GM23248 (cell line): ENCODE measurements around the gene CAMK2B. TPM values are rescaled to one million over a fixed set of nuclear protein-coding genes. Genes with fewer than 3 reads are reported as not detected.

Source experiments
- DNase-seq: peaks from one replicate; pipeline ENCODE4 v3.0.0-alpha.2; 2015
- H2AFZ ChIP-seq: fragments of 200-600 bp; sonication (generic); 2 replicates; pipeline ENCODE4 v1.6.1; 2016; ENCODE audit warnings: antibody characterized with exemption
- H3F3A ChIP-seq: fragments of 200-600 bp; sonication (generic); 2 replicates; pipeline ENCODE4 v1.6.1; 2016; ENCODE audit warnings: mild to moderate bottlenecking, antibody characterized with exemption, mixed run types; ENCODE audit not compliant: insufficient read depth
- H3K27ac ChIP-seq: fragments of 200-600 bp; sonication (generic); 2 replicates; pipeline ENCODE4 v1.5.1; 2016; ENCODE audit warnings: mild to moderate bottlenecking
- H3K27me3 ChIP-seq: fragments of 200-600 bp; sonication (generic); replicated peaks from 2 replicates; pipeline ENCODE4 v1.6.1; 2016; ENCODE audit warnings: mild to moderate bottlenecking; ENCODE audit not compliant: insufficient read depth
- H3K36me3 ChIP-seq: fragments of 200-600 bp; sonication (generic); 2 replicates; pipeline ENCODE4 v1.6.1; 2016; ENCODE audit warnings: low read depth, mild to moderate bottlenecking
- H3K4me1 ChIP-seq: fragments of 200-600 bp; sonication (generic); 2 replicates; pipeline ENCODE4 v1.6.1; 2016; ENCODE audit warnings: mild to moderate bottlenecking; ENCODE audit not compliant: insufficient read depth
- H3K4me2 ChIP-seq: fragments of 200-600 bp; sonication (generic); one replicate; pipeline ENCODE4 v1.6.1; 2016; ENCODE audit warnings: mild to moderate bottlenecking; ENCODE audit not compliant: unreplicated experiment
- H3K4me3 ChIP-seq: fragments of 200-600 bp; sonication (generic); 2 replicates; pipeline ENCODE4 v1.5.1; 2016; ENCODE audit warnings: mild to moderate bottlenecking
- H3K79me2 ChIP-seq: fragments of 200-600 bp; sonication (generic); 2 replicates; pipeline ENCODE4 v1.6.1; 2016; ENCODE audit warnings: mild to moderate bottlenecking; ENCODE audit not compliant: insufficient read depth
- H3K9ac ChIP-seq: fragments of 200-600 bp; sonication (generic); 2 replicates; pipeline ENCODE4 v1.6.1; 2016; ENCODE audit warnings: mild to moderate bottlenecking
- H3K9me2 ChIP-seq: fragments of 200-600 bp; sonication (generic); 2 replicates; pipeline ENCODE4 v1.6.1; 2016; ENCODE audit warnings: mixed run types, mild to moderate bottlenecking, moderate library complexity; ENCODE audit not compliant: insufficient read depth
- H3K9me3 ChIP-seq: fragments of 200-600 bp; sonication (generic); one replicate; pipeline ENCODE4 v1.6.1; 2017; ENCODE audit warnings: low read depth
- H4K20me1 ChIP-seq: fragments of 200-600 bp; sonication (generic); 2 replicates; pipeline ENCODE4 v1.6.0; 2016; ENCODE audit not compliant: insufficient read depth
- EZH2 ChIP-seq: fragments of 200-600 bp; sonication (generic); IDR thresholded peaks from 2 replicates; pipeline ENCODE4 v1.6.1; 2018; ENCODE audit warnings: antibody characterized with exemption, mild to moderate bottlenecking; ENCODE audit not compliant: insufficient read depth, poor library complexity, severe bottlenecking
- EZH2phosphoT487 ChIP-seq: fragments of 200-600 bp; sonication (generic); IDR thresholded peaks from 2 replicates; pipeline ENCODE4 v1.6.1; 2018; ENCODE audit warnings: antibody characterized with exemption, moderate library complexity, mild to moderate bottlenecking, low read depth; ENCODE audit not compliant: insufficient read depth
- WGBS, 2 experiments: methylation state at CpG; one replicate each; pipeline ENCODE4 v1.1.6; 2015 to 2017; ENCODE audit warnings: low lambda C conversion rate in 2 of 2, low coverage in 1 of 2; ENCODE audit errors: missing lambda C conversion rate in 2 of 2; 5-methylcytosine and 5-hydroxymethylcytosine counted together
- in situ Hi-C: fragments of 300-500 bp; cut with MboI; formaldehyde crosslinking; loops from 2 replicates; pipeline ENCODE4 v1.15.0; 2020
- polyA plus RNA-seq: library from polyadenylated mRNA; unstranded; fragments of >200 nt; fragmentation: Nextera tagmentation; extraction: Ambion mirVana; gene quantifications from 2 replicates; pipeline ENCODE4 v1.2.1, GENCODE V29; 2016
- total RNA-seq: library from RNA; depleted of rRNA; stranded (reverse); fragments of >200 nt; shearing (Covaris generic); gene quantifications from 2 replicates; pipeline ENCODE4 v1.2.3, GENCODE V29; 2014

Gene CAMK2B
- total and polyA plus RNA-seq, 2 experiments from 2014 or later = 0.78 to 2.5 TPM

GRCh38 chr7:44321796-44322195 lies 3.6 kb downstream of the CAMK2B start:
- Histone ChIP-seq H3K27me3 (peaks cover 17% of the 10 kb centered on the region), H3K9ac (no peak overlapping the region), H3K36me3 (no peaks in the 10 kb centered on the region), H3K9me3 (no peaks in the 10 kb centered on the region), H2AFZ (no peak overlapping the region), H3K4me3 (no peak overlapping the region), H3F3A (no peaks in the 10 kb centered on the region), H3K4me1 (no peaks in the 10 kb centered on the region), H3K27ac (no peak overlapping the region), H3K4me2 (no peak overlapping the region), H3K79me2 (no peaks in the 10 kb centered on the region), H3K9me2 (no peaks in the 10 kb centered on the region), H4K20me1 (no peaks in the 10 kb centered on the region)
- WGBS, 2 experiments = 69 to 75% methylated on average over 18 of the region's 18 CpGs
- TF ChIP-seq EZH2 (no peak), EZH2phosphoT487 (no peak)
- no peak for DNase-seq
- in situ Hi-C loops = no loop called here

- in situ Hi-C loops = no loop called here
- H4K20me1 ChIP-seq = no peaks in the 10 kb centered on the region
- H3K79me2 ChIP-seq = no peaks in the 10 kb centered on the region
- TF ChIP-seq EZH2 (no peak), EZH2phosphoT487 (no peak)
- H3K4me3 ChIP-seq = no peak overlapping the region
- no peaks in the 10 kb centered on the region for H3K36me3 ChIP-seq
- H3K9me2 ChIP-seq = no peaks in the 10 kb centered on the region
- 72 to 79% methylated on average over 15 of the region's 15 CpGs for WGBS, 2 experiments
- H3K27ac ChIP-seq = no peak overlapping the region
- H3K9me3 ChIP-seq = no peaks in the 10 kb centered on the region
- H3K27me3 ChIP-seq = peaks cover 10% of the 10 kb centered on the region
- H2AFZ ChIP-seq = no peak overlapping the region
- H3F3A ChIP-seq = no peaks in the 10 kb centered on the region
- H3K4me1 ChIP-seq = no peaks in the 10 kb centered on the region
- H3K9ac ChIP-seq = no peak overlapping the region
- H3K4me2 ChIP-seq = no peak overlapping the region
- no peak for DNase-seq
Measured at GRCh38 chr7:44320794-44321371, 4.5 kb downstream of the CAMK2B start.

GRCh38 chr7:44320141-44320540 lies 5.3 kb downstream of the CAMK2B start:
- Histone ChIP-seq H3K9me2 (no peaks in the 10 kb centered on the region), H3K4me2 (no peak overlapping the region), H3K9me3 (no peaks in the 10 kb centered on the region), H3K79me2 (no peaks in the 10 kb centered on the region), H3K9ac (no peak overlapping the region), H4K20me1 (no peaks in the 10 kb centered on the region), H3K36me3 (no peaks in the 10 kb centered on the region), H3K4me3 (no peak overlapping the region), H3F3A (no peaks in the 10 kb centered on the region), H3K27ac (no peak overlapping the region), H3K4me1 (no peaks in the 10 kb centered on the region), H2AFZ (no peak overlapping the region), H3K27me3 (peaks cover 10% of the 10 kb centered on the region)
- WGBS, 2 experiments = 94 to 95% methylated on average over 5 of the region's 5 CpGs
- in situ Hi-C loops = no loop called here
- DNase-seq = no peak
- no peak for TF ChIP-seq EZH2phosphoT487
- TF ChIP-seq EZH2 = no peak

DNA sequence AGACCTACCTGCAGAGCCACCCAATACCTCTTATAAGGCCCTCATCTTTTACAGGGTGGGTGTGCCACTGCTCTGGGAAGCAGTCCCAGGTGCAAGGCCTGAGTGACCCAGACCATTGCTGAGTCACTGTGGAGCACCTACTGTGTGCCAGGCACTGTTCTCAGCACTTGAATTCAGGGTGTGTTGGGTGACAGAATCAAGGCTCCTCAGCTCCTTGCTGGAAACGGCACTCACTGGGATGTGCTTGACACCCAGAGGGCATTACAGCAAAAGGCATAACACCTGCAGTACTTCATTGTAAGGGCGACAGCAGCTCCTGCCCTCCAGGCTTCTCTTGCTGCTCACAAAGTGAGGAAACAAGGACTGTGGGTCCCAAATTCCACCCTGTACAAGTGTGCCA lies 7.1 kb downstream of the CAMK2B start:
- H3K27me3 ChIP-seq = no peaks in the 10 kb centered on the region
- DNase-seq = no peak
- H3K9ac ChIP-seq = no peak overlapping the region
- no peaks in the 10 kb centered on the region for H3K4me1 ChIP-seq
- no peaks in the 10 kb centered on the region for H3K79me2 ChIP-seq
- H3K36me3 ChIP-seq = no peaks in the 10 kb centered on the region
- in situ Hi-C loops = no loop called here
- TF ChIP-seq EZH2phosphoT487 (no peak), EZH2 (no peak)
- WGBS, 2 experiments = 51 to 65% methylated on average over 2 of the region's 2 CpGs
- no peaks in the 10 kb centered on the region for H4K20me1 ChIP-seq
- H3K27ac ChIP-seq = no peak overlapping the region
- H3K9me3 ChIP-seq = no peaks in the 10 kb centered on the region
- H3K9me2 ChIP-seq = no peaks in the 10 kb centered on the region
- H3F3A ChIP-seq = no peaks in the 10 kb centered on the region
- H3K4me2 ChIP-seq = no peak overlapping the region
- H2AFZ ChIP-seq = no peak overlapping the region
- no peak overlapping the region for H3K4me3 ChIP-seq

DNA sequence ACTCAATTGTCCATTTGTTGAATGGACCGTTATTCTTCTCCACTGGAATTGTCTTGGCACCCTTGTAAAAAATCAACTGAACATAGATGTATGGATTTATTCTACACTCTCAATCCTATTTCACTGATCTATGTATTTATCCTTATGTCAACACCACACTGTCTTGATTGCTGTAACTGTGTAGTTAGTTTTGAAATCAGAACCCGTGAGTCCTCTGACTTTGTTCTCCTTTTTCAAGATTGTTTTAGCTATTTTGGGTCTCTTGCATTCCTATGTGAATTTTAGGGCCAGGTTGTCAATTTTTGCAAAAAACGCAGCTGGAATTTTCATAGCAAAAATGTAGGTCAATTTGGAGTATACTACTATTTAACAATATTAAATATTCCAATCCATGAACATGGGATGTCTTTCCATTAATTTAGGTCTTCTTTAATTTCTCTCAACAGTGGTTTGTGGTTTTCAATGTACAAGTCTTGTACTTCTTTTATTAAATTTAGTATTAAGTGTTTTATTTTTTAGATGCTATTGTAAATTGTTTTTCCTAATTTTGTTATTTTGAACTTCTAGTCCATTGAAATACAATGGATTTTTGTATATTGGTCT lies 10.0 kb downstream of the CAMK2B start:
- WGBS, 2 experiments = 55 to 61% methylated on average over 3 of the region's 3 CpGs
- Histone ChIP-seq H3K9me3 (no peaks in the 10 kb centered on the region), H3K9me2 (no peaks in the 10 kb centered on the region), H3K9ac (no peak overlapping the region), H3K79me2 (no peaks in the 10 kb centered on the region), H3K27me3 (no peaks in the 10 kb centered on the region), H4K20me1 (no peaks in the 10 kb centered on the region), H3K27ac (no peak overlapping the region), H3K4me2 (no peak overlapping the region), H3K4me1 (no peaks in the 10 kb centered on the region), H3F3A (no peaks in the 10 kb centered on the region), H2AFZ (no peak overlapping the region), H3K4me3 (no peak overlapping the region), H3K36me3 (no peaks in the 10 kb centered on the region)
- DNase-seq = no peak
- in situ Hi-C loops = no loop called here
- no peak for TF ChIP-seq EZH2
- no peak for TF ChIP-seq EZH2phosphoT487
